GM10266 (cell line): ENCODE measurements around the gene POU2F3.

Source experiments
- DNase-seq: peaks from one replicate; pipeline ENCODE4 v3.0.0; 2012; ENCODE audit errors: extremely low spot score
- TF ChIP-seq, protein P1 (sequence below): IDR thresholded peaks from 2 replicates; pipeline ENCODE4 v1.5.1; 2012; ENCODE audit warnings: mild to moderate bottlenecking, low read depth; ENCODE audit not compliant: control insufficient read depth, insufficient read depth; ENCODE audit errors: missing control alignments

Gene POU2F3

DNA sequence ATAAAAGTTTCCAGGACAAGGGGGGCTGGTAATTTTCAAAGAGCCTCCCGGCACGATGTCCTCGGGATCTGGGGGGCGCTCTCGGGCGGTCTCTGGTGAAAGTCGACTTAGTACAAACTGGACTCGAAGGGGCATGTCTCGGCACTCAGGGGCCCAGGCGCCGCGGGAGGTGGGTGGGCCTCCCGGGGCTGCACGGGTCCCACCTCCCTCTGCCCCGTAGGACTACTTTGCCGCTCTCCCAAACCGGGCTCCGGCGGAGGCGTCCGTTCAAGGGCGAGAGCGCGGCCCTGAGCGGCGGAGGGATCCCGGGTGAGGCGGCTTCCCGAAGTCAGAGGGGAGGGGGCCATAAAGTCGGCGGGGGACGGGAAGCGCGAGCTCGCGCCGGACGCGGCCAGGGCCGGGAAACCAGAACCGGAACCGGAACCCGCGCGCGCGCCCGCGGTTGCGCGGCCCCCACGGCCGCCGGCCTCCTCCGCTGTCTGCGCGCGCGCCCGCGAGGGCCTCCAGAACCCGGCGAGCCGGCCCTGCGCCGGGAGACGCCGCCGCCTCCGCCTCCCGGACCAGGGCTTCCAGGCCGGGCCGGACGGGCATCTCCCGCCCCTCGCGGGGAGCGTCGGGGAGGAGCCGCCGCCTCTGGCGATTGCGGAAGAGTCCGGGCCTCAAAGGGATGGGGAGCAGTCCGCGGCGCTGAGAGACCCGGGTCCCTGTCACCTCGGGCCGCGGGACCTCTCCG, 96.1 kb downstream of the POU2F3 start, which contains the start of gene ARHGEF12:
Gene ARHGEF12, plus strand, starts transcription at position 506 of the 733 bp plus-strand sequence. CDS start 831 bp downstream, outside the sequence.
- peak; percentile 94 for DNase-seq
- TF ChIP-seq, protein P1, sequence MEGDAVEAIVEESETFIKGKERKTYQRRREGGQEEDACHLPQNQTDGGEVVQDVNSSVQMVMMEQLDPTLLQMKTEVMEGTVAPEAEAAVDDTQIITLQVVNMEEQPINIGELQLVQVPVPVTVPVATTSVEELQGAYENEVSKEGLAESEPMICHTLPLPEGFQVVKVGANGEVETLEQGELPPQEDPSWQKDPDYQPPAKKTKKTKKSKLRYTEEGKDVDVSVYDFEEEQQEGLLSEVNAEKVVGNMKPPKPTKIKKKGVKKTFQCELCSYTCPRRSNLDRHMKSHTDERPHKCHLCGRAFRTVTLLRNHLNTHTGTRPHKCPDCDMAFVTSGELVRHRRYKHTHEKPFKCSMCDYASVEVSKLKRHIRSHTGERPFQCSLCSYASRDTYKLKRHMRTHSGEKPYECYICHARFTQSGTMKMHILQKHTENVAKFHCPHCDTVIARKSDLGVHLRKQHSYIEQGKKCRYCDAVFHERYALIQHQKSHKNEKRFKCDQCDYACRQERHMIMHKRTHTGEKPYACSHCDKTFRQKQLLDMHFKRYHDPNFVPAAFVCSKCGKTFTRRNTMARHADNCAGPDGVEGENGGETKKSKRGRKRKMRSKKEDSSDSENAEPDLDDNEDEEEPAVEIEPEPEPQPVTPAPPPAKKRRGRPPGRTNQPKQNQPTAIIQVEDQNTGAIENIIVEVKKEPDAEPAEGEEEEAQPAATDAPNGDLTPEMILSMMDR, result peak; percentile 60

GRCh38 chr11:120336641-120337354, 96.9 kb downstream of the POU2F3 start:
- TF ChIP-seq, protein P1, result no peak
- DNase-seq, result peak; percentile 69

GRCh38 chr11:120337355-120338106, 97.6 kb downstream of the POU2F3 start:
- TF ChIP-seq, protein P1, result no peak
- no peak for DNase-seq

GRCh38 chr11:120338107-120338933, 98.4 kb downstream of the POU2F3 start:
- DNase-seq, result no peak
- TF ChIP-seq, protein P1, result no peak

- TF ChIP-seq, protein P1, result no peak
- DNase-seq, result no peak
Measured at GRCh38 chr11:120339394-120339890, 99.5 kb downstream of the POU2F3 start.

- no peak for DNase-seq
Measured at GRCh38 chr11:120340529-120340928, 100.6 kb downstream of the POU2F3 start.

More at GRCh38 chr11:120340529-120340928, 100.6 kb downstream of the POU2F3 start:
- TF ChIP-seq, protein P1, result no peak
